ENCODE results near the gene BRD1.

DNA sequence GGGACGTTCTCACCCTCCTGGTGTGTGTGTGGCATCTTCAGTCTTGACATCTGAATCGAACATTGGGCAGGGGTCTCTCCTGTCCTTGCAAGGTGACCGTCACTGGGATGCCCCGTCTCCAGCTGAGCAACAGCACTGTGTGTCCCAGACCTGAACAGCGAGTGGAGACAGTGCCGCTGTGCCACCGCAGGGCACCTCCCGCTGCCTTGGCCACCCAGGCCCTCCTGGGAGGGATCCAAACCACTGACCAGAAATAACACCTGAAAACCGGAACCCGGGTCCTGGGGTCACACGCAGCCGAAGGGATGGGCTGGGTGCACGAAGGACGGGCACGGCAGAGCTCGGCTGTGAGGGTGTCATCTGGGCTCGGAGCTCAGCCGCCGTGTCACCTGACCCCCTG lies 102.2 kb downstream of the BRD1 start:
- TF ChIP-seq, protein P1, sequence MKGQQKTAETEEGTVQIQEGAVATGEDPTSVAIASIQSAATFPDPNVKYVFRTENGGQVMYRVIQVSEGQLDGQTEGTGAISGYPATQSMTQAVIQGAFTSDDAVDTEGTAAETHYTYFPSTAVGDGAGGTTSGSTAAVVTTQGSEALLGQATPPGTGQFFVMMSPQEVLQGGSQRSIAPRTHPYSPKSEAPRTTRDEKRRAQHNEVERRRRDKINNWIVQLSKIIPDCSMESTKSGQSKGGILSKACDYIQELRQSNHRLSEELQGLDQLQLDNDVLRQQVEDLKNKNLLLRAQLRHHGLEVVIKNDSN (IDR thresholded peaks at IDR 0.05) = no peak
- TF ChIP-seq EP300 (IDR thresholded peaks at IDR 0.05; ENCODE audit: borderline replicate concordance) = no peak
- TF ChIP-seq YY1 (IDR thresholded peaks at IDR 0.05; ENCODE audit: low read depth) = no peak
- TF ChIP-seq, protein P2, sequence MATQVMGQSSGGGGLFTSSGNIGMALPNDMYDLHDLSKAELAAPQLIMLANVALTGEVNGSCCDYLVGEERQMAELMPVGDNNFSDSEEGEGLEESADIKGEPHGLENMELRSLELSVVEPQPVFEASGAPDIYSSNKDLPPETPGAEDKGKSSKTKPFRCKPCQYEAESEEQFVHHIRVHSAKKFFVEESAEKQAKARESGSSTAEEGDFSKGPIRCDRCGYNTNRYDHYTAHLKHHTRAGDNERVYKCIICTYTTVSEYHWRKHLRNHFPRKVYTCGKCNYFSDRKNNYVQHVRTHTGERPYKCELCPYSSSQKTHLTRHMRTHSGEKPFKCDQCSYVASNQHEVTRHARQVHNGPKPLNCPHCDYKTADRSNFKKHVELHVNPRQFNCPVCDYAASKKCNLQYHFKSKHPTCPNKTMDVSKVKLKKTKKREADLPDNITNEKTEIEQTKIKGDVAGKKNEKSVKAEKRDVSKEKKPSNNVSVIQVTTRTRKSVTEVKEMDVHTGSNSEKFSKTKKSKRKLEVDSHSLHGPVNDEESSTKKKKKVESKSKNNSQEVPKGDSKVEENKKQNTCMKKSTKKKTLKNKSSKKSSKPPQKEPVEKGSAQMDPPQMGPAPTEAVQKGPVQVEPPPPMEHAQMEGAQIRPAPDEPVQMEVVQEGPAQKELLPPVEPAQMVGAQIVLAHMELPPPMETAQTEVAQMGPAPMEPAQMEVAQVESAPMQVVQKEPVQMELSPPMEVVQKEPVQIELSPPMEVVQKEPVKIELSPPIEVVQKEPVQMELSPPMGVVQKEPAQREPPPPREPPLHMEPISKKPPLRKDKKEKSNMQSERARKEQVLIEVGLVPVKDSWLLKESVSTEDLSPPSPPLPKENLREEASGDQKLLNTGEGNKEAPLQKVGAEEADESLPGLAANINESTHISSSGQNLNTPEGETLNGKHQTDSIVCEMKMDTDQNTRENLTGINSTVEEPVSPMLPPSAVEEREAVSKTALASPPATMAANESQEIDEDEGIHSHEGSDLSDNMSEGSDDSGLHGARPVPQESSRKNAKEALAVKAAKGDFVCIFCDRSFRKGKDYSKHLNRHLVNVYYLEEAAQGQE (IDR thresholded peaks at IDR 0.05; ENCODE audit: low read depth) = no peak
- no peak for TF ChIP-seq TCF12 (IDR thresholded peaks at IDR 0.05; ENCODE audit: low read depth)
- no peak for TF ChIP-seq TAF1 (IDR thresholded peaks at IDR 0.05; ENCODE audit: low read depth)
- TF ChIP-seq EGR1 (IDR thresholded peaks at IDR 0.05) = no peak
